HUES64 (cell line): ENCODE results near the gene DTNBP1.

Experiments used
- H3K27ac ChIP-seq: 2 replicates; pipeline ENCODE4 v1.7.0; 2013; ENCODE audit warnings: low read depth, low read length, inconsistent platforms
- H3K27me3 ChIP-seq: 2 replicates; pipeline ENCODE4 v1.6.1; 2013; ENCODE audit warnings: mild to moderate bottlenecking, low read length; ENCODE audit not compliant: insufficient read depth
- H3K36me3 ChIP-seq: 2 replicates; pipeline ENCODE4 v1.6.1; 2013; ENCODE audit warnings: mild to moderate bottlenecking, low read length; ENCODE audit not compliant: insufficient read depth
- H3K4me1 ChIP-seq: 2 replicates; pipeline ENCODE4 v1.6.1; 2013; ENCODE audit warnings: mild to moderate bottlenecking, low read length, moderate library complexity; ENCODE audit not compliant: insufficient read depth
- H3K4me3 ChIP-seq: 2 replicates; pipeline ENCODE4 v1.5.1; 2013; ENCODE audit warnings: mild to moderate bottlenecking, low read length, moderate library complexity
- H3K9ac ChIP-seq: 2 replicates; pipeline ENCODE4 v1.6.1; 2013; ENCODE audit warnings: mild to moderate bottlenecking, low read depth, low read length
- H3K9me3 ChIP-seq: 2 replicates; pipeline ENCODE4 v1.6.1; 2013; ENCODE audit warnings: low read depth, low read length; ENCODE audit not compliant: insufficient read depth
- WGBS: fragments of 150-250, 120-280 bp; methylation state at CpG from one replicate; pipeline ENCODE4 v1.1.7; 2013; ENCODE audit warnings: missing lambda C conversion rate; 5-methylcytosine and 5-hydroxymethylcytosine counted together

The DTNBP1 gene

DNA sequence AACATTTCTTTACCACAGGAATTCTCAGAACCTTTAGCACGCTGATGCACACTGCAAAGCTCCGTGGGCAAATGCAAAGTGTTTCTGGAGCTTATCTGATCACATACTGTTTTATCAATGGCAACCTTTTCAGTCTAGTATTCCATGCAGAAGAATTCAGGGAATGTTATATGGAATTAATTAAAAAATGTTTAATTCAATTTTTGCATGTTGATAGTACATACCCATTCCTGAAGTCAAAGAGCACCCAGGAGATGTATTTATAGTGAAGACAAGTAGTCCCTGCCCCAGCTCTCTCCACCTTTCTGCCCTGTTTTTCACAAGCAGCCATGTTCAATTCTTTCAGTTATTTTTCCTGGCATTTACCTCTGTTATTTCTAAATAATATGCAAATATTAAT lies 55.2 kb downstream of the DTNBP1 start:
- Histone ChIP-seq H3K4me3 (no peak overlapping the region), H3K27me3 (no peaks in the 10 kb centered on the region), H3K4me1 (peaks cover 10% of the 10 kb centered on the region), H3K9me3 (no peaks in the 10 kb centered on the region; the same call in 1 of the 2 replicates), H3K36me3 (0 out of 2 replicates have a peak, but pooled peaks cover 4% of the 10 kb centered on the region), H3K27ac (no peak overlapping the region), H3K9ac (no peak overlapping the region)
- WGBS, result 65% methylated on average over 2 of the region's 2 CpGs

DNA sequence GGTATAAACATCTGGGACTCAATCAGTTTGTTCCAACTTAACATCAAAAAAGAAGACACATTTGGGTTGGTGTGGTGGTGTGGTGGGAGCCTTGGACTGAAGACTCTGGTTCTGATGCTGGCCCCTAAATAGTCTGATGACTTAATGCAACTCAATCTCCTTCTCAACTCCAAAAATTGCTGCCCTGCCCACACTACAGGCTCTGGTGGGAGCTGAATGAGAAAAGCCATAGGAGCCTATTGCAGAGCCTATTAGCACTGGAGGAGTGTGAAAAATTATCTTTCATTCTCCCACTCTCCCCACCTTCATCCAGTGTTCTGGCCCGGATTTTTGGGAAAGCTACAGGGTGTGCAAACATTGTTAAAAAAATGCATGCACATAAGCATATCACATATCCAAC lies 56.5 kb downstream of the DTNBP1 start:
- Histone ChIP-seq H3K27me3 (no peaks in the 10 kb centered on the region), H3K4me3 (no peak overlapping the region), H3K9me3 (no peaks in the 10 kb centered on the region; the same call in 1 of the 2 replicates), H3K9ac (no peak overlapping the region), H3K4me1 (peaks cover 13% of the 10 kb centered on the region), H3K36me3 (no peaks in the 10 kb centered on the region), H3K27ac (no peak overlapping the region)
- 92% methylated on average over 1 of the region's 1 CpG for WGBS

DNA sequence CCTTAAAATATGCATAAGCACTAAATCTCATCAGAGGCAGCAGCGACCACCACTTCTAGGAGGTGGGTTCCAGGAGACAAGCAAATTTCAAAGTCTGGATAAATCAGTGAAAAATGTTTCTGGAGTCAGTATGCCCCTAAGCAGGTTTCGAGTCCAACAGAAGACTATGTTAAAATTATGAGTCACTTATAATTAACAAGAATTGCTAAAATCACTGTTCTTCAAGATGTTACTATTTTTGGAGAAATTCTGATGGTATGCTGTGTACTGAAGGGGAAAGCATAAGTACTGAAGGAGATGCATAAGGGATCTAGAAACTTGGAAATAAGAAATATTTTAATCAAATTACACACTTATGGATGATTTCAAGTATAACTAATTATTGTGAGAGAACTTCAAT lies 58.0 kb downstream of the DTNBP1 start:
- WGBS, result 86% methylated on average over 2 of the region's 2 CpGs
- H3K4me1 ChIP-seq, result peaks cover 13% of the 10 kb centered on the region
- H3K9me3 ChIP-seq, result no peaks in the 10 kb centered on the region
- no peaks in the 10 kb centered on the region for H3K27me3 ChIP-seq
- H3K27ac ChIP-seq, result no peak overlapping the region
- H3K4me3 ChIP-seq, result no peak overlapping the region
- no peaks in the 10 kb centered on the region for H3K36me3 ChIP-seq
- H3K9ac ChIP-seq, result no peak overlapping the region

DNA sequence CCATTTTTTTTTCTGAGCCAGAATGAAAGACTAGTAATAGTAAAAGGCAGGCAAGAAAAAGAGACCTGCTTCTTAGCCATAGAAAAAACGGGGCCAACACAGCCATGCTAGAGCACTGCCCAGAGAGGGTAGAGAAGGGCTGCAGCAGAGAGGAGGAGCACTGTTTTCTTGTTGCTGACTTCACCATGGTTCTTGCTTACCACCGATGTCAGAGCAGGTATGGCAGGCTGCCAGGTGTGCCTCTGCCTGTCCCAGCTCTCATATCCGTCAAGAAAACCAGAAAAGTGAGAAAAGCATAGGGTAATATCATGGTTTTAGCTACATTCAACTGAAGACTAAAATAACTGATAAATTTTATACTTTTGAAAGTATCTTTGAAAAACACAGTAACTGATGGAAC lies 60.7 kb downstream of the DTNBP1 start:
- WGBS, result 91% methylated on average over 3 of the region's 3 CpGs
- peaks cover 17% of the 10 kb centered on the region; the same call in 1 of the 2 replicates for H3K4me1 ChIP-seq
- no peak overlapping the region for H3K27ac ChIP-seq
- H3K9me3 ChIP-seq, result no peaks in the 10 kb centered on the region
- no peak overlapping the region for H3K4me3 ChIP-seq
- H3K9ac ChIP-seq, result no peak overlapping the region
- no peaks in the 10 kb centered on the region for H3K27me3 ChIP-seq
- no peaks in the 10 kb centered on the region for H3K36me3 ChIP-seq

DNA sequence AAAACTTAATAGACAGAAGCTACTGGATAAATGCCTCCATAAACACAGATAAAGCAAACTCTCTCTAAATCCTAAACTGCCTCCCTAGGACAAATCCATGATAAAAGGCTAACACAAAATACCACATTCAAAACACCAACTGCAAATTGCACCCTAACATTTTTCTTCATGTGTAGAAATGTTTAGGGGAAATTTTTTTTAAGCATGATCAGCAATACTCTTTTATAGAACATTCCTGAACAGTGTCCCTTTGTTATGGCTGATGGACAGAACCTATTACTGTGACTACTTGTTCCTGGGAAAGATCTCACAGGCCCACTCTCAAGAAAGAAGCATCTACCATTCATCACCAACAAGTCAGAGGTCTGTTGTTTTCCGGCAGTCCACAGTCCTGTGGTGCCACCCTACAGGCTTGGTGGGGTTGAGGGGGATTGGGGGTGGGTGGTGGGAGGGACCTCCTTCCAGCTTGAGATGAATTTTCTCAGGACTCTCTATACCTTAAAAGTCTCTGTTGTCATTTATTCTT lies 64.5 kb downstream of the DTNBP1 start:
- Histone ChIP-seq H3K9me3 (no peaks in the 10 kb centered on the region), H3K9ac (no peak overlapping the region), H3K4me3 (no peak overlapping the region), H3K27me3 (no peaks in the 10 kb centered on the region), H3K36me3 (no peaks in the 10 kb centered on the region), H3K27ac (no peak overlapping the region), H3K4me1 (peaks cover 15% of the 10 kb centered on the region; the same call in 1 of the 2 replicates)
- WGBS, result no CpG with 5 or more reads among the region's 1 CpG

DNA sequence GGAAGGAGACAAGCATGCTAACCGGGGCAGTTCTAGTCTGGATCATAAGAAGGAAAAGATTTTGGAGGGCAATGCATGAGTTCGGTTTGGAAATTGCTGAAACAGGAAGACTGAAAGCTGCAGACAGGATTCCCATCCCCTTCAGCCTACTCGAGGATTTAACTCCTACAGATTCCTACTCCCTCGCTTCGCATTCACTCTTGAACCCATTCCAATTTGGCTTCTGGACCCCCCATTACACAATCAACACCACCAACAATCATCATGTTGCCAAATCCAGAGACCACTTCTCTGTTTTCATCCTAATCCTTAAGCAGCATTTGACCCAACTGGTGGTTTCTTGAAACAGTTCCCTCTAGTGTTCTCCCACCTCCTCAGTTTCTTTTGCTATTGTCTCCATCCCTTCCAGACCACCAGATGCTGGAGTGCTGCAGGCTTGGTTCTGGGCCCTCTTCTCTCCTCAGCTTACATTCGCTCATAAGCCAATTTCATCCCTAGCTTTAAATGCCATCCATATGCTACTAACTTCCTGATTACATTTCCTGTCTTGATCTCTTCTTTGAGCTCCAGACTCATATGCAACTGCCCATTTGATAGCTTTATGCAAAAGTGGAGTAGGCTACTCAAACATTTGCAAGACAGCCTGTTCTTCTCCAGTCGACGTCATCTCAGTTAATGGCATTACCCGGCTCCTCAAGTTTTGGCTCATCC lies 66.5 kb downstream of the DTNBP1 start:
- Histone ChIP-seq H3K9ac (no peak overlapping the region), H3K4me3 (no peak overlapping the region), H3K27me3 (no peaks in the 10 kb centered on the region), H3K27ac (no peak overlapping the region), H3K4me1 (0 out of 2 replicates have a peak, but pooled peaks cover 5% of the 10 kb centered on the region), H3K9me3 (no peaks in the 10 kb centered on the region), H3K36me3 (no peaks in the 10 kb centered on the region)
- 91% methylated on average over 9 of the region's 9 CpGs for WGBS

DNA sequence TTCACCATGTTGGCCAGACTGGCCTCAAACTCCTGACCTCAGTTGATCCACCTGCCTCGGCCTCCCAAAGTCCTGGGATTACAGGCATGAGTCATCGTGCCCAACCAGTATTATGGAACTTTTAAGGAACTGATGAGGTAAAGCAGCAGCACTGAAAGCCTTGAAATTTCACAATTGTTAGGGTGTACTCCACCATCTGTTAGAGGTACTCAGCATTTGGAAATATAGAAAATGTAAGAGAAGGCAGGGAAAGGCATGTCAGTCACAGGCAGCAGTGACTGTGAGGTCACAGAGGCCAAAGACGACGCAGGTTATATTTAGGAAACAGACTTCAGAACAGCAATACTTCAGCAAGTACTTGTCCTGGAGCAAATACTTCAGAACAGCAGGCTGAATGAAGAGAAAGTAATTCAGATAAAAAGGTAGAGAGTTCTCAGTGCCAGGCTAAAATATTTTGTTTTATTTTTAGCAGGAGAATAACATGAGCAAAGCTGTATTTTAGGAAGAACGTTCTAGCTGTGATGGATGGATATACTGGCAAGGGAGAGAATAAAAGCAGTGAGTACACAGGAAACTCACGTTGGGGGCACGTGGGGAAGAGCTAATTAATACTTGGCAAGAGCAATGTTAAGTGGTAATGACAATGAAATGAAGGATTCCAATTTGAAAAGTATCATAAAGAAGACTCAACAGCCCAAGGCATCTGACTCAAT lies 67.2 kb downstream of the DTNBP1 start:
- Histone ChIP-seq H3K4me3 (no peak overlapping the region), H3K4me1 (0 out of 2 replicates have a peak, but pooled peaks cover 5% of the 10 kb centered on the region), H3K9ac (no peak overlapping the region), H3K27me3 (no peaks in the 10 kb centered on the region), H3K36me3 (no peaks in the 10 kb centered on the region), H3K9me3 (no peaks in the 10 kb centered on the region), H3K27ac (no peak overlapping the region)
- 88% methylated on average over 7 of the region's 7 CpGs for WGBS

DNA sequence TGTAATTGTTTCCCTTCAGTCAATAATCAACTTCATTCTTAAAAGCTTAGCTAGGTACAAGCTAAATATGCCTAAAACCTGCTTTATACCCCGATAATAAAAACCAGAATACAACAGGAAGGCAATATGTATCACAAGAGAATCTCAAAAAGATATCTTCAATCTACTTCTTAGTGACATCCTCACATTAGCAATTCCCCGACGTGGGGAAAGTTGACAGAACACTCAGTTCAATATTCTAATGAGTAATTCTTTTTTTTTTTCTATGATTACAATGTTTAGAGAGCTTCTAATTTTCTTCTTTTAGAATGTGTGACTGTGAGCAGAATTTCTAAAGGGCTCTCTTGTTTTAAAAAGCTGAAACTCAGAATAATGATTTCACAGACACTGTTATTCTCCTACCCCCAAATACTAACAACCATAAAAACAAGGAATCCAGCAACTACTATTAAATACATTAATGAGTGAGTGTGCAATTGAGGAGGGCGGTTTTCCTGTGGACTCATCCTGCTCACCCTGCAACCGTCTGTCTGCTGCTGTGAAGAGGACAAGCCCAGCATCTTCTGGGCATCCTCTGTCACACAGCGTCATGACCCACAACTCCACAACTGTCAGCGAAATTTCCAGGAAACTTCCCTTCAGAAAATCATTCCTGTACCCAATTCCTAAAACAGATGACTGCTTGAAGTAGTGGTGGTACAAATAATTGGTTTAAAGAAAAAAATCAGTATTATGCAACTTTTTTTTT lies 68.1 kb downstream of the DTNBP1 start:
- no peak overlapping the region for H3K27ac ChIP-seq
- H3K9ac ChIP-seq, result no peak overlapping the region
- no peaks in the 10 kb centered on the region for H3K36me3 ChIP-seq
- H3K27me3 ChIP-seq, result no peaks in the 10 kb centered on the region
- H3K4me1 ChIP-seq, result 0 out of 2 replicates have a peak, but pooled peaks cover 5% of the 10 kb centered on the region
- no peaks in the 10 kb centered on the region for H3K9me3 ChIP-seq
- no peak overlapping the region for H3K4me3 ChIP-seq
- 96% methylated on average over 5 of the region's 7 CpGs for WGBS

DNA sequence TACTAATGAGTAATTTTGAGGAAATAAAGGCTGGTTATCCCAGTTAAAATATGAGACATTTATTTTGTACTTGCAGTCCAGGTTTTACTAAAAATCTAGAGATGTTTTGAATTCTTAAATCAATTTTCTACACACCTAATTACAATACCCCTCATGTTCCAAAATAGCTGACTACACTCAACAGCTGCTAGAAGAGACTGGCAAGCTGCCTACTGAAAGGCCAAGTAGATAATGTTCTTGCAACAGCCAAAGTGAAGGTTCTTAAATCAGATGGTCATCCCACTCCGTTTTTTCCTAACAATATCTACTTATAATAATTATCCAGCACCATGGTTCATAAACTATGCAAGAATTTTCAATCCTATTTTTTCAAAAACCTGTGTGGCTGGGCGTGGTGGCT lies 69.0 kb downstream of the DTNBP1 start:
- Histone ChIP-seq H3K27me3 (no peaks in the 10 kb centered on the region), H3K9me3 (no peaks in the 10 kb centered on the region), H3K9ac (no peak overlapping the region), H3K4me1 (0 out of 2 replicates have a peak, but pooled peaks cover 1% of the 10 kb centered on the region), H3K36me3 (no peaks in the 10 kb centered on the region), H3K4me3 (no peak overlapping the region), H3K27ac (no peak overlapping the region)
- whole genome bisulfite sequencing, result 90% methylated on average over 2 of the region's 2 CpGs

DNA sequence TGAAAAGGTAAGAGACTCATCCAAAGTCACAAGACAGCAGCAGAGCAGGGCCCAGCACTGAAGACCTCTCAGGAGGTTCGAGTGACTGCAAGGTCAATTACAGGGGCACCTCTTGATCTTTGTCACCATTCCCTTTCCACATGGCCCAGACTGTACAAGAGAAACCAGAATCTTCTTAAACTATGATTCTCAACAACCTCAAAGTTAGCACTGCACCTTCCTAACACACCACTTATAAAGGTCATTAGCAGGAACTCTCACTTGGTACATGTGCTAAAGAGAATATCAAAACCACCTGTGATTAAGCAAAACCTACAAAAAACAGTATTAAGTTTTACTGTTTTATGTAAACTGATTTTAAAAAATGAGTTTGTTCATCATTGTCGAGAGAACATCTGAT lies 70.2 kb downstream of the DTNBP1 start:
- no peak overlapping the region for H3K4me3 ChIP-seq
- H3K9me3 ChIP-seq, result no peaks in the 10 kb centered on the region
- H3K4me1 ChIP-seq, result no peaks in the 10 kb centered on the region
- no peaks in the 10 kb centered on the region for H3K27me3 ChIP-seq
- H3K9ac ChIP-seq, result no peak overlapping the region
- WGBS, result 92% methylated on average over 1 of the region's 2 CpGs
- no peaks in the 10 kb centered on the region for H3K36me3 ChIP-seq
- no peak overlapping the region for H3K27ac ChIP-seq
